ENCODE data around the gene DACT3.

- TF ChIP-seq EZH2phosphoT487 (IDR thresholded peaks at IDR 0.05; ENCODE audit: unreplicated experiment) (no peak), CTCF (conservative IDR thresholded peaks at IDR 0.05; ENCODE audit: low read depth in 2 of 2) (no peak), REST (IDR thresholded peaks at IDR 0.05; ENCODE audit: unreplicated experiment) (no peak), EZH2 (IDR thresholded peaks at IDR 0.05; ENCODE audit: low read depth, unreplicated experiment) (no peak), POLR2AphosphoS5 (IDR thresholded peaks at IDR 0.05; ENCODE audit: low read depth) (no peak)
Measured at GRCh38 chr19:46605356-46605821, 55.6 kb downstream of the DACT3 start.

Data from GM23338 (cell line).